Cerebellar nuclear complex (tissue), 1 donor: ENCODE results near the gene SLC25A45.

Experiments used
- DNase-seq, 2 experiments: peaks; one replicate each; lab custom pipeline; 2025; lab: John Stamatoyannopoulos, UW

The SLC25A45 gene

DNA sequence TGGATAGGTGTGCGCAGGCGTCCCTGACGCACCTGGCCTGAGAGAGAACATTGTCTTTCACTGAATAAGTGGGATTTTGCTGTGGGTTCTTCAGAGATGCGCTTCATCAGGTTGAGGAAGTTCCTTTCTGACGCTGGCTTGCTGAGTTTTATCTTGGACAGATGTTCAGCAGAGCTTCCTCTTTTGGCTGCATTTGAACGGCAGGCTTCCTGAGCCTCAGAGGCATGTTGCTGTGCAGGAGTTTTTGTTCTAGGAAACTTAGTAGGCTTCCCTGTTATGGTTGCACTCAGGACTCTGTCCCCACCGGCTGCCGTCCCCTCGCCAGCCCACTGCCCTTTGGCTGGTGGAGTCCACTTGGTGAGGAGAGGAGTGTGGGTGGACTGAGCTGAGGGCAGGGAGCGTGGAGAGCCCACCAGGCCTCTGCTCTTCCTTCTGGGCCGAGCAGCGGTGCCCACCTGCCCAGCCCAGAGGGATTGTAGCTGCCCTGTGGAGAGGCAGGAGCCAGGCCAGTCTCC is 21.2 kb upstream of the SLC25A45 start:
- DNase-seq = no peak

GRCh38 chr11:65402790-65403189 is 20.3 kb upstream of the SLC25A45 start:
- no peak for DNase-seq

DNA sequence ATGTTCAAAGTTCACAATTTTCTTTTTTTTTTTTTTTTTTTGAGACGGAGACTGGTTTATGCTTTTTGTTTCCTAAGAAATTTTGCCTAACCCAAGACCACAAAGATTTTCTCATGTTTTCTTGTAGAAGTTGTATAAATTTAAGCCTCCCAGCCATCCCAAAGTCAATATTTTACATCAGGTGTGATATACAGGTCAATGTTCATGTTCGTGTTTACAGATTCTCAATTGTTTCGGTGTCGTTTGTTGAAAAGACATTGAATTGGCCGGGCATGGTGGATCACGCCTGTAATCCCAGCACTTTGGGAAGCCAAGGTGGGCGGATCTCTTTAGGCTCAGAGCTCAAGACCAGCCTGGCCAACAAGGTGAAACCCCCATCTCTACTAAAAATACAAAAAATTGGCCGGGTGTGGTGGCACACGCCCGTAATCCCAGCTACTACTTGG is 19.4 kb upstream of the SLC25A45 start:
- DNase-seq = no peak

- DNase-seq = no peak
These were observed 18.8 kb upstream of the SLC25A45 start for GRCh38 chr11:65401073-65401802.

DNA sequence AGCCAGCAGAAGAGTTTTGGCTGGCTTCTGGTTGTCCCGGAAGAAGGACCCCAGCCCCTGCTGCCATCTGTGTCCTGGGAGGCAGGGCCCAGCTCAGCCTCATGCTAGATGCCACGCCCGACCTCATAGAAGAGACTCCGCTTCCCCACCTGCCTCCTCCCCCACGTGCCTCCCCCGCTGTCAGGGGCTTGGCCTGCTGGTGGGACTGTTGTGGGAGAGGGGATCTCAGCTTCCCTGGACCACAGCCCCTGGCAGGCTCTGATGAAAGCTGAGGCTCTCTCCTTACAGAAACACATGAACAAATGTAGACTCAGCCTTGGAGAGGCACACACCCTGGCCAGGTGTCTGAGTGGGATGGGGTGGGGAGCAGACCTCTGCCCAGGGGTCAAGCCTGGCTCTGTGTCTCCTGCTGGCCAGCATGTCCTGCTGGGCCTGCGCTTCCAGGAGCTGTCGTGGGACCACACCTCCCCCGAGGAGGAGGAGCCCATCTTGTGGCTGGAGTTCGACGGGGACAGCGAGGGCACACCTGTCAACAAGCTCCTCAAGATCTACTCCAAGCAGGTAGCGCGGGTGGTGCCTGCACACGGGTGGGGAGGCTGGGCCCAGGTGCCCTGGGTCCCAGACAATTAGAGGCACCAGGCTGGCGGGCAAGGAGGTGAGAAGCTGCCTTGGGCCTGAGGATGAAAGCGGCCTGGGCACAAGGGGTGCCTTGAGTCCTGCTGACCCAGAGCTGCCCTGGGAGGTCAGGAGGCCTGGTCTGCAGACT is 18.0 kb upstream of the SLC25A45 start:
- no peak for DNase-seq

- no peak for DNase-seq
These were observed 17.4 kb upstream of the SLC25A45 start for GRCh38 chr11:65399845-65400244.

DNA sequence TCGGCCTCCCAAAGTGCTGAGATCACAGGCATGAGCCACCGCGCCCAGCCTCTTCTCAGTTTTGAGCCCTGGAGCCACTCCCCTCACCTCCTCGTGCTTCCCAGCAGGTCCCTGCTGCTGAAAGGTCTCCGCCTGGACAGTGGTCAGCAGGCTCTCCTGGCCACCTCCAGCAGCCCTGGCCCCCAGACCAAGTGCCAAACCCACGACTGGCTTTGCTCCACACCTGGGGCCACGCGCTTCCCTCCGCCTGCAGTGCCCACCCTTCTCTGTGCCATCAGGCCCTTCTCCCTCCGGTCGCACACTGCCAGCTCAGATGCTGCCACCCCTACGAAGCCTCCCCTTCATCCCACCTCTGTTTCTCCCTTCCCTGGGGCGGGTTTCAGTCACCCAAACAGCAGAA is 16.8 kb upstream of the SLC25A45 start:
- no peak for DNase-seq

DNA sequence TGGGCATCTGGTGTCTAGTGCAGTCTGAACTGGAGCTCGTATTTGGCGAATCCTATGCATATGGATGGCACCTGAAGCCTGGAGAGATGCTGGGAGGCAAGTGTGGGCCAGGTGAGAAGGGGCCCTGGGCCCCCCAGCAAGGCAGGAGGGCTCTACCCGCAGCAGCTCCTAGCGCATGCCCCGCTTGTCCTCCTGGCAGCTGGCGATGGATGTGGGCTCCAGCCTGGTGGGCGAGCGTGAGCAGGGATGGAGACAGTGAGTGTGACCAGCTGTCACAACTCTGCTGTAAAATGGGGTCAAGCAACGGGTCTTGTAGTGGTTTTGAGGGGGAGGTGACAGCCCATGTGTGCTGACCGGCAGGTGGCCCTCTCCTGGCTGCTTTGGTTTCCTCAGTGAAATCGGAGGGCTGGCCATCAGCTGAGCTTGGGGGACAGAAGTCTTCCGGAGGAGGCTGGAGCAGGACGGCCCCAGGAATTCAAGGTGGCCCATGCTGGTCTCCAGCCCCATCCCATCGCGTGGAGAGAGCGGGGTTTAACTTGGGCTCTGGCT is 16.0 kb upstream of the SLC25A45 start:
- no peak for DNase-seq

DNA sequence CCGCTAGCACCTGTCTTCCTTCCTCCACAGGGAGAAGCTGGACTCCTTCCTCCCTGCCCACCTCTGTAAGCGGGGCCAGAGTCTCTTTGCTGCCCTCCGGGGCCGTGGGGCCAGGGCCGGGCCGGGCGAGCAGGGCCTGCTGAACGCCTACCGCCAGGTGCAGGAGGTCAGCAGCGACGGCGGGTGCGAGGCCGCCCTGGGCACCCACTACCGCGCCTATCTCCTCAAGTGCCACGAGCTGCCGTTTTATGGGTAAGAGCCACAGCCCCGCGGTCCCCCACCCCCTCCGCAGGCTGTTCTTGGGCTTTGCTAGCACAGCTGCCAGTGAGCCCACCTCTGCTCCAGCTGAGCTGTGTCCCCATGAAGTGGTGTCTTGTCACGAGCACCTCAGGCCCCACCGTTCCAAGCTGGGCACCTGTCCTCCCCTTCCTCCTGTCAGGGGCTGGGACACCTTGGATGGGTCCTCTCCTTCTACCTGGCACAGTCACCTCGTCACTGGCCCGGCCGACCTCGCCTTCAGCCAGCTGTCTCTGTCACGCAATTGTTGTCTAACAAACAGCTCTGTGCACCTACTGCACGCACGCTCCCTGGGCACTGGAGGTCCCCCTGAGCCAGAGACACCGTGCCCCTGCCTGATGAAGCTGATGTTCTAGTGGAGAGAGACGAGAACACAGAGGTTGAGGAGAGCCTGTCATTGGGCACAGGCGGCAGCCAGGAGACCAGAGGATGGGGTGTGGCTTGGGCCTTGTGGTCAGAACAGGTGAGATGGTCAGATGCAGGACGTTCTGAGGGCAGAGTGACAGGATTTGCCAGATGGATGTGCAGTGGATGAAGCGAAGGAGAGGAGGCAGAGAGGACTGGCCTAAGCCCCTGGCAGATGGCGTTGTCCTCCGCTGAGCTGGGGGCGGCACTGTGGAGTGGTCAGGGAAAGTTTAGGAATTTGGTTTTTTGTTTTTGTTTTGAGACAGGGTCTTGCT is 14.6 kb upstream of the SLC25A45 start:
- DNase-seq = no peak

DNA sequence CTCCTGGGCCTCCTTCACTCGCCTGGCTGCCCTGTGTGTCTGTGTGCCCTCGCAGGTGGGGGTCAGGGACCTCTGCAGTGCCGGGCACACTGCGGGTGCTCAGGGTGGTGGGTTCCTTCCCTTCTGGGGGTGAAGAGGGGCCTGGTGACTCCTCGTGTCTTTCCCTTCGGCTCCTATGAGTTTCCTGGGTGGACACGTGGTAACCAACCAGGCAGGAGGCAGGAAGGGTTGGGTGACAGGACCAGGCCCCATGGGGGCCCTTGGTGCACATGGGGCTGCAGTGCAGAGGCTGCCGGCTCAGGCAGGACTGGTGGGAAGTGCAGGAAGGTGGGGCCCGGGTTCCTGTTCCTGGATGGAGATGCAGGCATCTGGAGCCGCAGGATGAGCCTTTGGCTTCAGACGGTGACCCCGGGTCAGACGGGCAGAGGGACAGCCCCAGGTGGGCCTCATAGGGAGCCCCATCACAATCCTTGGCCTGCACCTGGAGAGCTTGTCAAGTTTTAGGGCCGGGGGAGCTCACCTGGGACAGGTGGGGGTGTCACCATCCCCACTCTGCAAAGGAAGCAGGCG is 13.6 kb upstream of the SLC25A45 start:
- no peak for DNase-seq

GRCh38 chr11:65394125-65394536 is 11.7 kb upstream of the SLC25A45 start:
- no peak for DNase-seq

DNA sequence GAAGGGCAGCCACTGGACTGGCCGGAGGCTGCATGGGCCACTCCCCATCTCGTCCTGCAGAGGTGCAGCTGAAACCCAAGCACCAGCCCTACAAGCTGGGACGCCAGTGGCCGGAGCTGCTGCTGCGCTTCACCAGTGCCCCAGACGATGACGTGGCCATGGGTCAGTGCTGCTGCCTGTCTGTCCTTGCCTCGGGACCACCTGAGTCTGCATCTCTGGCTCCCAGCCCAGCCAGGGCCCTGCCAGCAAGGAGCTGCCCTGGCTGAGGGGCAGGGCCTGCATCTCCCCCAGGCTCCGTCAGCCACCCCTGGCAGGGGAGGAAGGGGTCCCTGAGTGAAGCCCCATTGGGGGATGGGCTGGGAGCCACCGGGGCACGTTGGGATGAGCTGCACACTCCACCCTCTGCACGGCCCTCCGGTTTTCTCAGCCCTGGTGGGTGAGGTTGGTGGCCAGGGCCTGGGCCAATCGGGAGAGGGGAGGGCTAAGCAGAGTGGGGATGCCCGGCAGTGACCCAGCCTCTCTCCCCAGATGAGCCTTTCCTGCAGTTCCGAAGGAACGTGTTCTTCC is 11.2 kb upstream of the SLC25A45 start:
- no peak for DNase-seq

- no peak for DNase-seq
These were observed 10.5 kb upstream of the SLC25A45 start for GRCh38 chr11:65392899-65393298.

DNA sequence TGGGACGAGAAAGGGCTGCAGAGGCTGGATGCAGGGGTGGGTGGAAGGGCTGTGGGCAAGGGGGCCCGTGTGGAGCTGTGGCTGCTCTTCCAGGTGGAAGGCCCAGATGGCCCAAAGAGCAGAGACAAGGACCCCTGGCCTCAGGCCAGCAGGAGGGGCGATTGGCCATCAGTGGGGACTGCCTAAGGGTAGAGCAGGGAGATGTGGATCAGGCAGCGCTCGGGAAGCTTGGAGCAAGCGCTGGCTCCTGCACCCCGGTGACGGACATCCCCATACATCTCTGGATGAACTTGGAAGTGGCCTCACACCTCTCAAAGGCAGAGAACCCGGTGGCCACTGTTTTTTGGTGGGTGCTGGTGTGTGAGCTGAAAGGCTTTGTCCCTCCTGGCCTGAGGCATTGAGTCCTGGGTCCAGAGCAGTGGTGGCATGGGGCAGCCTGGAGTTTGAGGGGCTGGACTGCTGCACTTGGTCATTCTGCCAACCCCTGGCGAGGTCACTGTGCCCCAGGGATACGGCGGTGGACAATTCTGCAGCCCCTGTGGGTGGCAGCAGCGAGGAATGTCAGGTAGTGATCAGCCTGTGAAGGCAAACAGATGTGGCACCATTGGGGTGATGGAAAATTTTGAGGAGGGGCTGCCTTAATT is 9.9 kb upstream of the SLC25A45 start:
- DNase-seq = no peak

DNA sequence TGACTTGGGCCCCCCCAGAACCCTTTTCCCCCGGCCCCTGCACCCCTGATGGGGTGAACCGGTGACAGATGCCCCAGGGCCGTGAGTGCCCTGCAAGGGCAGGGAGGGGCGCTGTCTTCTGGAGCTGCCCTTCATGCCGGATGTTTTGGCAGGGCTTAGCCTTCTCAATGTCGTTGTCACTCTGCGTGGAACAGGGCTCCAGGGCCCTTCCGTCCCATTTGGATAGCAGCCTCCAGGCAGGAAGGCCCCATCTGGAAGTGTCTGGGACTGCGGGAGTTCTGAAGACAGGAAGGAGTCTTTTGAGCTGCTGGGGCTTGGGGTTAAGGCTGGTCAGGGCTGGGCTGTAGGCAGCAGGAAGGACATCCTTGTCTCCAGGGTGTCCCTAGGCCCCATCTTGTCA is 8.6 kb upstream of the SLC25A45 start:
- DNase-seq = no peak

DNA sequence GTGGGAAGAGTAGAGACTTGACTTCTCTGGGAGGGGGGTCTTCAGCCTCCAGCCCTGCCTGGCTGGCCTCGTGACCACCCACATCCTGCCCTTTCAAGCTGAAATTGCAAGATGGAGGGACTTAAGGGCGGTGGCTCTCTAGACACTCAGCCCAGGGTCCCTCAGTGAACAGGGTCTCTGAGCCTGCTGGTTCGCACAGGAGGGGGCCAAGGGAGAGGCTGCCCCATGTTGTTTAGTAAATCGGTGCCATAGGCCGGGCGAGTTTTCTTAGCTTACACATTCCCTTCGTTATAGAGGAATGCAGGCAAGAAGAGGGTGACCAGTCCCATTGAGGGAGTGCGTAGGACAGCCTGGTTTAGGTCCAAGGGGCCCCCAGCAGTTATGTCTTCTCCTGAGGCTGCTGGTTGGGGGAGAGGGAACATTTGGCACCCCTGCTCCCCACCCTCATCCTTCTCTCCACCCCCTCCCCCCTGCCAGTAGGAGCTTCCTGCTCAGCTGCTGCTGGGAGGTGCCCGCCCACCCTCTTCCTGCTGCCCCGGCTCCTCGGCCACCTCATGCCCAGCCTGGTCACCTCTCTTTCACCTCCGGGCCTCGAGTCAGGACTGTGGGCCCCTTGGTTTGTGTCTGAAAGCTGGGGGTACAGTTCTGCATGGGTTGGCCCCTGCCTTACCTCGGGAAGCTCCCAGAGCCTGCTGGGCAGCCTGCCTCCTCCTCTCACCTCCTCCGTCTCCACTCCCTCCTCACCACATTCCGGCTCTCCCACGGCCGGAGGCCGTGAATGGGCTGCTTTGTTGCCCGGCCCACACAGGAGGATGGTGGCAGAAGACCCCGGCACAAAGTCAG is 7.9 kb upstream of the SLC25A45 start:
- DNase-seq = no peak

DNA sequence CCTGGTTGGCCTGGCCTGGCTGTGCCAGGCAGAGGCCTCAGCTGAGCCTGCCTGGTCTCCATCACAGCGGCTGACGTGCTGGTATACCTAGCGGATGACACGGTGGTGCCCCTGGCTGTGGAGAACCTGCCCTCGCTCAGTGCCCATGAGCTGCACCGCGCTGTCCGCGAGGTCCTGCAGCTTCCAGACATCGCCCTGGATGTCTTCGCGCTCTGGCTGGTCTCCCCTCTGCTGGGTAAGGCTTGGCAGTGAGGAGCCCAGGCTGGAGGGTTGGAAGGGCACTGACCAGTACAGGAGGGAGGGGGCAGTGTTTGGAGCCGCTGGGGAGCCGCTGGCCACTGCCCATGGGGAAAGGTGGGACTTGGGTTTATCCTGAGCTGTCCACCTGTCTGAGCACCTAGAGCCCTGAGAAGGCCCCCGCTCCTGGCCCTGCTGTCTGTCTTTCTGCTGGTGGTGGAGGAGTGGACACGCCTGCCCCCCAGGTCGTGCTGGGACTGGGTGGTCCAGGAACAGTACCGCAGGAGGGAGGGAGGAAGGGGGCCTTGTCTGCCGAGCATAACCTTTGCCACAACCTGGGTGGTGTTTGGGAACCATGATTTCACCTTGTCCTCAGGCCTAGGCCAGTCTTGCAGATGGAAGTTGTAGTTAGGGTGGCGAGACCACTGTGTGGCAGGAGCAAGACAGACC is 7.0 kb upstream of the SLC25A45 start:
- DNase-seq = no peak

GRCh38 chr11:65388731-65389130 is 6.3 kb upstream of the SLC25A45 start:
- no peak for DNase-seq
